GM18907 (cell line): ENCODE data around the gene RAB44.
"Not testable (repeated sequence)": the region's sequence is repeated elsewhere in the genome, so short reads cannot be mapped to it uniquely, and the experiment has no call there.

ENCODE experiments used
- ATAC-seq: cut with Tn5 transposase; IDR thresholded peaks from one replicate; pipeline ENCODE4 v1.9.1; 2021; ENCODE audit warnings: mild to moderate bottlenecking, moderate library complexity; ENCODE audit not compliant: unreplicated experiment

RAB44 gene, protein sequence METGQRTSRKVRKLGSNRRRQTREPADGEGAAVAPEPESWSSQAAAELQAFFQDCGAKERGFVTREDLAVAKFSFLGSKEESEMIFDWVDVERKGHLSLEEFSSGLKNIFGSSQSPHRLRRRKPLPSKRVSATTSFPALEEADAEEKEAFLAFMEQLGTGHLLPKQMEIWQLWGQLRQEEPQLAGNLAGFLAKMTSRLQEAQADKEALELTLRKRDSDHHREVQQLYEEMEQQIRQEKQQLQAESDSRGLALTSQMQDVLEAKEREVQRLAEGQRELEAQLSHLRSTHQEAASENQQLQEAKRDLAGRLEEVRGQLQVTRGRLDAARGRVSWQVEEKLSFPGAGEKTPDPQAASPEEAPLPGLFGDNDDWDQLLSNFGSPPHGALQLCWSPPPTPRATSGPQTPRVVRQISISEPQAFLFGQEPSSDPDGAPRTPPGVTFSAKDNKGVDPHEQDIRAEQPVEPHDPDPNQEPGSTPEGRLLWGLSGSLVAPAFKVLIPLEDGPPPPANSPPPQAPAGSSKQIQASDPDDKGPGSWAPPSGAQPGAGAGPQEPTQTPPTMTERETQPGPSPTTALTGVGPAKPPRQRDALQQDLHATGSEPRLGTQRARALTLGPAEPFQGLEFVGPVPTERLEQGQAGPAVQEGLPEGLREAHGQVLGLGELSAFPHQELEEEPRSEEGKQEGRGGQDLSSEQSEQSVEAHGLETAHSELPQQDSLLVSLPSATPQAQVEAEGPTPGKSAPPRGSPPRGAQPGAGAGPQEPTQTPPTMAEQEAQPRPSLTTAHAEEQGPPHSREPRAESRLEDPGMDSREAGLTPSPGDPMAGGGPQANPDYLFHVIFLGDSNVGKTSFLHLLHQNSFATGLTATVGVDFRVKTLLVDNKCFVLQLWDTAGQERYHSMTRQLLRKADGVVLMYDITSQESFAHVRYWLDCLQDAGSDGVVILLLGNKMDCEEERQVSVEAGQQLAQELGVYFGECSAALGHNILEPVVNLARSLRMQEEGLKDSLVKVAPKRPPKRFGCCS

DNA sequence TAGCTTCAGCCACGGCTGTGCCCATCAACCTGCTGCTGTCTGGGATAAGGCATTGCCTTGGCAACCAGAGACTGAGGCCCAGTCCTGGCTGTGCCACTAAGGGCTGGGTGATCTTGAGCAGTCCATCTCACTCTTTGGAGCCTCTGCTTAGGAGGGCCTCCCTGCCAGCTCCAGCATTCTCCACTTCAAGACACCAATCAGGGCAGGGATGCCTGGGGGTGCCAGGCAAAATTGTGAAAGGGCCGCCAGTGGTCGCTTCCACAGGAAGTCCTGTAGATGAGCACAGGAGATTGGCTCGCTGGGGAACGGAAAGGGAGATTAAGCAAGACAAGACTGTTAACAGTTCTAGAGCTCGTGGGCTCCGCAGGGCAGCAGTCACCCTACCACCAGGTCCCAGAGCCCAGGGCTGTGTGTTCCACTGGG is at the start of gene RAB44:
Gene RAB44 (plus strand): TSS at position 346 of the 423 bp plus-strand sequence. CDS start 6,410 bp downstream, outside the sequence.
- no peak for ATAC-seq

DNA sequence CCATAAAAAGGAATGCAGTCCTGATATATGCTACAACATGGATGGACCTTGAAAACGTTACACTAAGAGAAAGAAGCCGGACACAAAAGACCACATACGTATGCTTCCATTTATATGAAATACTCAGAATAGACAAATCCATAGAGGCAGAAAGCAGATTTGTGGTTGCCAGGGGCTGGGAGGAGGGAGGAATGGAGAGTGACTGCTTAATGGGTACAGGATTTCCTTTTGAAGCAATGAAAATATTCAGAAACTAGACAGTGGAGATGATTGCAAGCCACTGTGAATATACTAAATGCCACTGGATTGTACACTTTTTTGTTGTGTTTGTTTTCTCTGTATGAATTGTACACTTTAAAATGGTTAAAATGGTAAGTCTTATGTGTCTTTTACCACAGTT is 48.5 kb upstream of the RAB44 start:
- no peak for ATAC-seq

DNA sequence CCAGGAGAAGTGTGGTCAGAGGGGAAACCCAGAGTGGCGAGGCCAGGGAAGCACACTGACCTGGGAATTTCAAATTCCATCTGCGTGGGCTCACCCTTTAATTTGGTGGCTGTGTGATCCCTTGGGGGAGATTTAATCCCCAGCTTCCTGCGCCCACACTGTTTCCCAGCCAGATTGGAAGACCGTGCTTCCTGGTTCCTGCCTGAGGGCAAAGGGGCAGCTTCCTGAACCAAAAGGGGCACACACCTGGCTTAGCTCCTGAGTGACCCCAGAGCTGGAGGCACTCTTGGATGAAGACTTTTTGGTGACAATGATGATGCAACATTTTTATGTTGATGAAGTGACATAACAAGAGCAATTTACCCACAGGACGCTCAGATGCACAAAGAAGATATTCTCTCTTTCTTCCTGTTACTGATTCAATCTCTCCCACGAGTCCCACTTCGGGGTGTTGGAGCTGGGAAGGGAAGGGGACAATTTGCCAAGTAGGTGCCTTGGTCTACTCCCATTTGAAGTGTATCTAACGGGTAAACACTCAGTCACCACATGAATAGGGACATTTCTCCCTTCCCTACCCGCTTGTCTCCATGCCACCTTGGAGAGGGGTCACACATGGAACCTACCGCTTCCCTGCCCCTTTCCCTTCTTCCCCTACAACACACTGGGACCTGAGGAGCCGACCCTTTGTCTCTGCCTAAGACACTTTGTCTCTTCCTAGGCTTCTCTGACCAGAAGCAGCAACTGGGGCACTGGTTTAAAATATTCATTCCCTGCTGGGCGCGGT is 47.7 kb upstream of the RAB44 start:
- no peak for ATAC-seq

DNA sequence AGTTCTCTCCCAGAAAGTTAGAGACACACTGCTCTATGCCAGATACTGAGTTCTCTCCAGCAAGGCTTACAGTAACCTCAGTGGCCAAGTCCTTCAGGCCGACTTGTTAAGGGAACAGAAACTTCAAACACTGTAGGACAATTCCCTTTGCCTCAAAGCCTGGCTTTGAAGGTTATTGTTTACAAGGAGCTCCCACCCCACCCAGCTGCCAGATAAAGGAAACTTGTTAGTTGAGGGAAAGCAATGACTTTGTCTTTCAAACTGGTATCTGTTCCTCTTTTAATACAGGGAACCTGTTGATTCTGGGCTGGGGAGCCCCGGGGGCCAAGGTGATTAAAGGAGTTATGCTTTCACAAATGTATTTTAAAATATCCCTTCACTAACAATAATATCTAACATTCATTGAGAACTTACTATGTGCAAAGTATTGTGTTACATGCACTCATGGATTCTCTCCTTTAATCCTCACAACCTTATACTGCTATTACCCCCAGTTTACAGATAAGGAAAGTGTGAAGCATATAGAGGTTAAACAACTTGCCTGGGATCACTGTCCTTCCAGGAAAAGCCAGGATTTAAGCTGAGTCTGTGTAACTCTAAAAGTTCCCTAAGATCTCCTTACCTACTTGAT is 46.7 kb upstream of the RAB44 start:
- no peak for ATAC-seq

DNA sequence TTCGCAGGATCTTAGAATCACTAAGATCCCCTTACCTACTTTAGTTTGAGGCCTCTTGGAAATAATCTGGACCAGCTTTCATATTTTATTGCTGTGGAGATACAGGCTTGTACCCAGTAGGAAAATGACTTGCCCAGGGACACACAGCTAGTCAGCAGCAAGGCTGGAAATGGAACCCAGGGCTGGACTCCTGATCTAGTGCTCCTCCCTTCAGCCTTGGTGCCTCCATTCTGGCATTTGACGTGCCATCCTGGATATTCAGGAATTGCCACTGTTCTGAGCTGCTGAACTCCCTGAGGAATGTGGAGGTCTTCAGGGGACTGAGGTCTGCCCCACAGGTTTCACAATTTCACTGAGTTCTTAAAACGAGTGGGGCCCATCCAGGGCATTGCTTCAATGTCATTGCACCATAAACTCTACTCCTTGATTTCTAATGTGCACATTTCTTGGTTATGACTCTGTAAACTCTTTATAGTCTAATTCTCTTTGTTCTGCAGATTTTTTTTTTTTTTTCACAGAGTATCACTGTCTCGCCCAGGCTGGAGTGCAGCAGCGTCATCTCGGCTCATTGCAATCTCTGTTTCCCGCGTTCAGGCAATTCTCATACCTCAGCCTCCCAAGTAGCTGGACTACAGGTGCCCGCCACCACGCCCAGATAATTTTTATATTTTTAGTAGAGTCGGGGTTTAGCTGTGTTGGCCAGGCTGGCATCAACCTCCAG is 45.8 kb upstream of the RAB44 start:
- no peak for ATAC-seq

DNA sequence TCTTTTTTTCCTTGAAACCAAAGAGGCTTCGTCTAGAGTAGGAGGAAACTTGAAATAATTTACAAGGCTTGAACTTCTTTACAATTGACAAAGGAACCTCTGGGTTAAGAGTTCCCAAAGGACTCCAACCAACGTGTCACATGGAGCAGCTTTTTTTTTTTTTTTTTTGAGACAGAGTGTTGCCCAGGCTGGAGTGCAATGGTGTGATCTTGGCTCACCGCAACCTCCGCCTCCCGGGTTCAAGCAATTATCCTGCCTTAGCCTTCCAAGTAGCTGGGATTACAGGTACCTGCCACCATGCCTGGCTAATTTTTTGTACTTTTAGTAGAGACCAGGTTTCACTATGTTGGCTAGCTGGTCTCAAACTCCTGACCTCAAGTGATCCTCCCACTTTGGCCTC is 43.2 kb upstream of the RAB44 start:
- ATAC-seq: not testable (repeated sequence)

DNA sequence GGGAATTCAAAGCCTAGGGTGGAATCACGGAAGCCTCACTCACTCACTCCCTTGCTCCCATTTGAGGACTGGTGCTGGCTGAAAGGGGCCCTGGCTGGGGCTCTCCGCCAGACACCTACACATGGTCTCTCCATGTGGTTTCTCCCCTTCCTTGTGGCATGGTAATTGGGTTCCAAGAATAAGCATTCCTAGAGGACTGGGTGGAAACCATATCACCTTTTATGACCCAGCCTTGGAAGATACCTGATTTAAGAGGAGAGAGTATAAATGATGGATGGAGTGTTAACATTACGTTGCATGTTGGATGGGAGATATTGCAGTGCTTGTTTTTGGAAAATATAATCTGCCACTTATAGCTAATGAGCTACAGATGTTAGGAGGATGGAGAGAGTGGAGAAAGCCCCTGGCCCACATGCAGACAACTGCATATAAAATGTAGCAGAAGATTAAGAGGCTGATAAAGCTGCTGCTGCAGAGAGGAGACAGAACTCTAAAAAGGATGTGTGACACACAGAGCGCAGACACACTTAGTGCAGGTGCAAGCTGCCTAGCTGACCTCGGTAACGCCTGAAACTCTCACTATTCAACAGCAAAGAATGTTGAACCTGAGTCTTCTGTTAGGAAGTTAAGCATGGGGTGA is 42.4 kb upstream of the RAB44 start:
- ATAC-seq: no peak

DNA sequence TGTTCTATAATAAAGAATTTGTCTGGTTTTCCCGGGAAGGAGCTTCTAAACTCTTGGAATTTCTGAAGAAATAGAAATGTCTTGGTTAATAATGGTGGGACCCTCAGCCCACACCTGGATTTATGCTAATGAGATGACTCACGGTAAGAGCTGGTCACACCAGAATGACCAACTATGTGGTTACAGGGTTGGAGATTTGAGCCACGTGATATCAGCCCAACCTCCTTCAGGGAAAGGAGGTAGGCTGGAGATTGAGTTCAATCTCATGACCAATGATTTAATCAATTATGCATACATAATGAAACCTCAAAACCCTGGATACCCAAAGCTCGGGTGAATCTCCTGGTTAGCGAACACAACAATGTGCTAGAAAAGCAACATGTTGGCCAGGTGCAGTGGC is 41.2 kb upstream of the RAB44 start:
- ATAC-seq: no peak

DNA sequence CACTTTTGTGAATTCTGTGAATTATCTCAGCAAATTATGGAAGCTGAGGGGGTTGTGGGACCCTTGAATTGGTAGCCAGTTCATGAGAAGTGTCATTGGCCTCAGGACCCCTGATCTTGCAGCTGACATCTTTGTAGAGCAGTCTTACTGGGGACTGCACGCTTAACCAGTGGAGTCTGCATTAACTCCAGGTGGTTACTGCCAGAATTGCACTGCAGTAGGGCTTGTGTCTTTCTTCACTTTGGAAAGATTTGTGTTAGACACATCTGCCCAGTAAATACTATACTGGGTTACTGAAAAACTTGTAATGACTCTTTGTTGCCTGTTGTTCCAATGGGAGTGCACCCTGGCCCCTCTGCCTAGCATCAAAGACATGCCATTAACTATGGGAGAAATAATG is 40.4 kb upstream of the RAB44 start:
- ATAC-seq: no peak

DNA sequence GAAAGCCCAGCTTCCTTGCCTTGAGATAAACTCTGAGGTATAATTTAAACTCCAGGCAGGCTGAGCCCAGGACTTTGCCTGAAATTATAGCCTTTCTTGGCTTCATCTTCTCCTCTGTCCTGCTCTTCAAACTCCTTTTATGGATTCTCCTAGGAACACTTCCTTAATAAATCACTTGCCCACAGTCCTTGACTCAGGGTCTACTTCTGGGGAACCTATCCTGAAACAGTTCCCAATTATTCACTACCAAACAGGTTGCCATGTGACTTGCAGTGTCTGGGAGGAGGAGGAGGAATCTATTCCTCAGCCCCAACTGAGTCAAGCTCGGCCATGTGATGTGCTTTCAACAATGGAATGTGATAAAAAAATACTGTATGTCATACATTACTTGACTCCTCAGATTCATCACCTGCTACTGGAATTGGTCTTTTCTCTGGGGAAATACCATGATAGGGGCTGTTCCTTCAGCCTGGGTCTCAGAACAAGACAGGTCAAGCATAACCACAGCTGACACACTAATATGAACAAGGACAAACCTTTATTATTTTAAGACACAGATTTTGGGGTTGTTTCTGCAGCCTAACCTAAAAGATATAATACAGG is 39.6 kb upstream of the RAB44 start:
- ATAC-seq: no peak

DNA sequence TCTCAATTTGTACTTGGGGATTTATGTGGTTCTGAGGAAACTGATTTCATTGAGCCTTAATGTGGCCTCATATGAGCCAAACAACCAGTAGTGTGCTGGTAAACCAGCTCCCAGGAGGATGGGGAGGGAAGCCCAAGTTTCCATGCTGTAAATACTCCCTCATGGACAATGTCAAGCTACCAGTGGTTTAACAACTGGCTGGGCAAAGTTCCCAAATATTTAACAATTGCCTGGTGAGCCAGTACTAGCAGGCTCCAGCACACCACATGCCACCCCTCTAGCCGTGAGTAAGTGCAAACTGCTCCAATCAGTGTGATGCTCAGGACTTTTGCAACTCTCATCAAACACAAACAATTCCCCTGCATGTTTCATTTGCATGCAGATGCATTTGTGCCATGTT is 38.4 kb upstream of the RAB44 start:
- ATAC-seq: no peak

DNA sequence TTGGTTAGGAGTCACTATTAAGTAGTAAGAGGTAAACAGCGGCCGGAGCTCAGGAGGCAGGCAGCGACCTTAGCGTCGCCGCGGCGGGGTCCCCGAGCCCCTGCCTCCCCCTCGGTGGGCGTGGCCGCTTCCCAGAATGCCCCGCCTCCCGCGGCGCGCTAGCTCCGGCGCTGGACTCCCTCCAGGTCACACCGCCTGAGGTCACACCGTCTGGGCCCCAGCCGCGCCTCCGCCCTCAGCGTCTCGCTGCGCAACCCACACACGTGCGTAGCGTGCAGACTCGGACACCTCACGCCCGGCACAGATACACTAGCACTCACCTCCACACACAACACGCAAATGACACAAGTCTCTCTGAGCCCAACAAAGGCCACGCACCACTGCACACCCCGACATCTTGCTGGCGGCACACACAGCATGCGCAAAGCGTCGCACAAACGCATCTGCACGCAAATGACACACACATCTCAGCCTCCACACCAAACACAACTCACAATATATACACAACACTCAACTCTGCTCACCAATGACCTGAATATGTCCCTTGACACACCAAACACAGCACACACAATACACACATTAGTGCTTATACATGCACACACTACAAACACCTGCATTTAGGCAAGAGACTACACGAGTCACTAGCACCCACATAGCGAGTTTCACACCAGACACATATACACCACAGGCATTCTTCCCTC is 36.7 kb upstream of the RAB44 start:
- no peak for ATAC-seq

DNA sequence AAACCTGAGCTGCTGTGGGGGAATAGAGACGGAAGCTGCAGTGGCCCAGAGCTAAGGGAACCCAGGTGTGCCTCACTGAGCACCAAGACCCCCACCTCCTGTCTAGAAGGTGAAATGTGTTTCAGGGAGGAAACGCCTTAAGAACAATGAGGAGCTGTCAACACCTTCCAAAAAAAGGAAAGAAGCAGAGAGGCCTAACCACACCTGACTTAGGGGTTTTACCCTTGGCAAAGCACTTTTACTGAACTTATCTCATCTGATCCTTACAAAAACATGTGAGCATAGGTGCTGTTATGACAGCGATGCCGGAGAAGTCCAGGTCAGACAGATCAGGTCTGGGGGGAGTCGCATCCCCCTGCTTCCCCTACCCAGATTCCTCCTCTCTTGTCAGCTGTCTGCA is 35.2 kb upstream of the RAB44 start:
- no peak for ATAC-seq

DNA sequence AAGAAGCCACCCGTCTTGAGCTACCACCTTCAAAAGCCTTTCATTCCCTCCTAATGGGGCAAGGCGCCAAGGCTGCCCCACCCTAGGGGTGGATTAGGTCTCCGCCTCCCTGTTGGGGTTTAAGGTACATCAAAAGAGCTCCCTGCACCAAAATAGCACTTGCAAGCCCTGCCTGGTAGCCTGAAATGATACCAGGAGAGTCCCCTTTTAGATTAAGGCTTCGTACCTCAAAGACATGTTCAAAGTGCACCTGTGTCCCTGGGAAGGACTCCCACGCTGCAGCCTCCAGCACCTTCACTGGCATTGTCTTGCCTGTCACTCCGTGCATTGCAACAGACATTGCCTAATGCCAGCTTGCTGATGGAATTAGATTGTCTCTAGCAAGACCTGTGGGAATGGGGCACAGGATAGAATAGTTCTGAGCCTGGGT is 34.8 kb upstream of the RAB44 start:
- ATAC-seq: no peak

DNA sequence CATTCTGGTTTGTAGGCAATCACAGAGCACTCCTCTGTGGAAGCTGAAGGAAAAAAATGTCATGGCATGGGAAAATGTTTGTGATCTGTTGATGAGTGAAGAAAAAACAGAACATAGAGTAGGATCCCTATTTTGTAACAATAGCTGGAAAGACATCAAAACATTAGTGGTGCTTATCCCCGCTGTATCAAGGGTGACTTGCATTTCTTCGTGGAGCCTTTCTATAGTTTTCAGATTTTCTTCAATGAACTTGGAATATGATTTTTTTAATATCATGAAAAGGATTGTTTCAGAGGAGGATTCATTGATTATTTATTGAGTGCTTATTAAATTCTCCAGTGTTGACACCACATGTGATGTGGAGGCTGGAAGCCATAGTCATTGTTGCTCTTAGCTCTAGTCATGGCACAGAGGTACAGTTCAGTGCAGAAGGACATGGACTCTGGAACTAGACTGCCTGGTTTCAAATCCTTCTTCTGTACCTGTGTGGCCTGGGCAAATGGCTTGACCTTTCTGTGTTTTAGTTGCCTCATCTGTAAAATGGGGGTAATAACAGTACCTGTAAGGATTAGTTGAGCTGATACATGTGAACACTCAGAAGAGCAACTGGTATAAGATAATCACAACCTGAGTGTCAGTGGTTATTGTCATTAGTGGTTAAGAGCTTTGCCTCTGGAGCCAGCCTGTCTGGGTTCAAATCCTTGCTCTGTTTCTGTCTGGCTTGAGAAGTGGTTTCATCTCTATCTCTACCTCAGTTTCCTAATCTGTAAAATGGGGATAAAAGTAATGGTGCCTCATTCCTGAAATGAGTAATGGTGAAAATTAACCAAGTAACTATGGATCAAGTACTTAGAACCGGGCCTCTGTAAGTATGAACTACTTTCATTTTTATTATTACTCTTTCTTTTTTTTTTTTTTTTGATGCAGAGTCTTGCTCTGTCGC is 33.9 kb upstream of the RAB44 start:
- no peak for ATAC-seq

DNA sequence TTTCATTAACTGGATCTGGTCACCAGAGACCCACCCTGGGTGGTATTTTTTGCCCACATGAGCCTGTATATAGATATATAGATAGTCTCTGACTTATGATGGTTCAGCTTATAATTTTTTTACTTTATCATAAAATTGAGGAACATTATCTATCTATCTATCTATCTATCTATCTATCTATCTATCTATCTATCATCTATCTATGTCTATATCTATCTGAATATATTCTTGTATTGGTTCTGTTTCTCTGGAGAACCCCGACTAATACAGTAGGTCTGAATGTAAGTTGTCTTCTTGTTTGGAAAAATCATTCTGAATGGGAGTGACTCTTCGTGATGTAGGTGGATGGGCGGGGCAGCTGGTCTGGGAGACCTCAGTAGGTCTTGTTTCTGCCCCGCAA is 32.4 kb upstream of the RAB44 start:
- ATAC-seq: no peak

DNA sequence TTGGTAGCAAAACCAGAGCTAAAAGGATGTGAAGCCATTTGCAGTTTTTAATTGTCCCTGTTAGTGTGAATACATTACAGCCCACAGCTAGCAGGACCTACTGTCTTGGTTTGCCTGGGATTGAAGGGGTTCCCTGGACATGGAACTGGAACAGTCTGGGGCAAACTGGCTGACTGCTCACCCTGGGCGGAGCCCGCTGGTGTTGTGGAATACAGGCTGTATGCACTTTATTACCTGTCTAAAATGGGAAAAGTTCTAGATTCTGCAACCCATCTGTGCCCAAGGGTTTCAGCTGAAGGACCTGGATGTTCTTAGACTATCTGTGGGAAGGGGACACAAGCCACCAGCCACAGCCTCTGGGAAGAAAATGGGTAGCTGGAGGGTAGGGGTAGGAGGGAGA is 31.3 kb upstream of the RAB44 start:
- ATAC-seq: no peak
